Fibroblast of the conjunctiva (primary cell): ENCODE results near the gene DNASE1L3.

Source experiments
- DNase-seq: peaks from one replicate; pipeline ENCODE4 v3.0.0-alpha.2; 2010; ENCODE audit warnings: low read depth

Gene DNASE1L3

DNA sequence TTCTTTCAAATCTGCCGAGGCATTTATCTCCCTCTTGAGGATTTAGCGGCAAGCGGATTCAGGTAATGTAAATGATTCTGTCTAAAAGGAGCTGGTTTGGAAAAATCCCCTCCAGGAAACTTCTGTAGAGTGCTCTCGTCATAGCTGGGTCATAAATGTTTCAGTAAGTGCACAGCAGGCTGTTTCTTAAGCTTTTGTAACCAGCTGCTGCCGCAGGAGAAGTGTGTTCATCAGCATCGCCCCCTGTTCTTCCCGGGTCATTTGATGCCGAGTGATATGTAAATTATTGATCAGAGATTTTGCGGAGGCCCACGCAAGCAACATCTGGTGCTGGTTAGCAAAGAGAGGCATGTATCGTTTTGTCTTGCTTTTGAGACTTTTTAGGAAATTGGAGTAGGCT lies 53.1 kb downstream of the DNASE1L3 start:
- no peak for DNase-seq

DNA sequence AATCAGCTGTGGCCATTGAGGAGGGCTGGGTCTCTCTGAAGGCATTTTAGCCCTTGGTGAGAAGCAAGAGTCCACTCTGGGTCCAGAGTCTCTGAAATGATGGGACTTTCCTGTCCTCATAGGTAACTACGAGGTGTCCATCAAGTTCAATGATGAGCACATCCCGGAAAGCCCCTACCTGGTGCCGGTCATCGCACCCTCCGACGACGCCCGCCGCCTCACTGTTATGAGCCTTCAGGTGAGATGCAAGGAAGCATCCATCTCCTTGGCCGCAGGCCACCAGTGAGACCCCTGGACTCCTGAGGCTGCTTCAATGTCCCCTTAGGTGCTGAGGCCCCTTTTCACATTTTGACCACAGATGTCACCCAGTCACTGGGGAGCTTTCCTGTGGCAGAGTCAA lies 54.9 kb downstream of the DNASE1L3 start:
- DNase-seq, result no peak

DNA sequence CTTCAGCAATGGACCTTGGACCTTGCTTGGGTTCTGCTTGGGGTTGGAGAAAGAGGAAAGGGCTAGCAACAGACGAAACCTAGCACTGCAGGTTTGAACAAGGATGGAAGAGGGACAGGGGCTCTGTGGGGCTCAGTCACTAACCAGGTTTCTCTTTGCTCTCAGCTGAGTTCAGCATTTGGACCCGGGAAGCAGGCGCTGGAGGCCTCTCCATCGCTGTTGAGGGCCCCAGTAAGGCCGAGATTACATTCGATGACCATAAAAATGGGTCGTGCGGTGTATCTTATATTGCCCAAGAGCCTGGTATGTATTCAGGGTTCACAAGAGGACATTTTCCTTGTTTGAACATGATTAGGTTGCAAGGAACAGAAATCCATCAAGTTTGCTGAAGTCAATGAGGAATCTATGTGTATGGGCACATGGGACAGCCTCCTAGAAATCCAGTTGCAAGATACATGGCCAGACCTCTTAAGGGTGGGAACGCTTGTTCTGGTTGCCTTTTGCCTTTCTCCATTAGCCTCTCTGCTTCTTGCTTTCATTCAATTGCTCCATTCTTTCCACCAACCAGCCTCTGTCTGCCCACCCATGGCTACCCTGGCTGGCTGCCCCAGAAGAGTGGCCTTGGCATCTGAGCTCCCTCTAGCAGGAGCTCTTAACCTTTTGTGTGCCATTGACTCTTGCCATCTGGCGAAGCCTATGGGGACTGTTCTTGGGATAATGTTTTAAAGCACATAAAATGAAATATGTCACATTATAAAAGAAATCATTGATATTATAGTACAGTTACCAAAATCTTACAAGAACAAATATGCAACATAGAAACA lies 55.9 kb downstream of the DNASE1L3 start:
- DNase-seq, result no peak

GRCh38 chr3:58153371-58153770 lies 57.4 kb downstream of the DNASE1L3 start:
- no peak for DNase-seq

DNA sequence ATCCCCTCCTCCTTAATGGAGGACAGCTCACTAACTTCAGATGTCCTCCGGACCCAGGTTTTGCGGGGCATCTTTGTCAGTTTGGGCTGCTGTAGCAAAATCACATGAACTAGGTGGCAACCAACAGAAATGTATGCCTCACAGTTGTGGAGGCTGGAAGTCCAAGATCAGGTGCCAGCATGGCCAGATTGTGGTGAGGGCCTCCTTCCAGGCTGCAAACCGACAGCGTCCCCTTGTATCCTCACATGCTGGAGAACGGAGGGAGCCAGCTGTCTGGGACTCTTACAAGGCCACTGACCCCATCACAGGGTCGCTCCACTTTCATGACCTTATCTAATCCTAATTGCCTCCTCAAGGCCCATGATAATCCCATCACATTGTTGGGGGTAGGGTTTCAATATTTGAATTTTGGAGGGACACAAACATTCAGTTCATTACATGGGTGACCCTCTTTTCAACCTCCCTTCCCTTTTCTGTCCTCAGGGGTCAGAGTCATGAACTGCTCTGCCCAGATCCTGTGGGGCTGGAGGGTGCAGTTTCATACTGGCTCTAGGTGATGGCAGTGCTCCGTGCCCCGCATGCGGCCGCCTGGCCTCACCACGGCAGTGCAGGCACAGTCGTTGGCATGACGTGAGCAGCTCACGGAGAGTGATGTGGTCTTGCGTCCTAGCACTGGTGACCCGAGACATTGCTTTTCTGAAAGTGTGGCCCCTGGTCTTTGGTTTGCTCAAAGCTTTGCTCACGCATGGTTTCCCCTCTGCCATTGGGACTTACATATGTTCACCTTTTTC lies 58.4 kb downstream of the DNASE1L3 start:
- DNase-seq, result no peak

- no peak for DNase-seq
Observed at GRCh38 chr3:58151637-58152036, 59.1 kb downstream of the DNASE1L3 start.

DNA sequence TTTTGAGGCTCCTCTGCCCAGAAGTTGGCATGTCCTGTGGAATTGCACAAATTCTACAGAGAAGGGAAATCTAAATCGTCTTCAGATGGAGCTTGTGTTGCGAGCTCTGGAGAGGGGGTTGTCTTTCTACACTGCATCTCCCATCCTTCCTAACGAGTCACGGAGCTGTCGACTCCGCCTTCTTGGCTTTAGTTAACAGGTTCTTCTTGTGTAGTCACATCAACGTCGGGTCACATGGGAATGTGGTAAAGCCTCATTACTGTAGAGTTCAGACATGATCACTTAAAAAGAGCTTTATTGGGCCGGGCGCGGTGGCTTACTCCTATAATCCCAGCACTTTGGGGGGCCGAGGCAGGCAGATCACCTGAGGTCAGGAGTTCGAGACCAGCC lies 60.0 kb downstream of the DNASE1L3 start:
- DNase-seq, result no peak

- no peak for DNase-seq
Observed at GRCh38 chr3:58150130-58150809, 60.5 kb downstream of the DNASE1L3 start.

DNA sequence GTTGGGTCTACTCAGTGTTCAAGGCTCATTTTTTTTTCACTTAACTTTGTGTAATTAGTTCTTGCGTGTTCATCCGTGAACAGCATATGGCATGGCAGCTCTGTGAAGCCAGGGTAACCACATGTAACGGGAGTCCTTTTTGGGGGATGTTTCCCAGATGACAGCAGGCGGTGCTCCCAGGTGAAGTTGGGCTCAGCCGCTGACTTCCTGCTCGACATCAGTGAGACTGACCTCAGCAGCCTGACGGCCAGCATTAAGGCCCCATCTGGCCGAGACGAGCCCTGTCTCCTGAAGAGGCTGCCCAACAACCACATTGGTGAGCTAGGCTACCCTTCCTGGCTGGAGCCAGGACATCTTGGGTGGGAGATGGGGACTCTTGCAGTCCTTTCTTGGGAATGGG lies 62.7 kb downstream of the DNASE1L3 start:
- no peak for DNase-seq

DNA sequence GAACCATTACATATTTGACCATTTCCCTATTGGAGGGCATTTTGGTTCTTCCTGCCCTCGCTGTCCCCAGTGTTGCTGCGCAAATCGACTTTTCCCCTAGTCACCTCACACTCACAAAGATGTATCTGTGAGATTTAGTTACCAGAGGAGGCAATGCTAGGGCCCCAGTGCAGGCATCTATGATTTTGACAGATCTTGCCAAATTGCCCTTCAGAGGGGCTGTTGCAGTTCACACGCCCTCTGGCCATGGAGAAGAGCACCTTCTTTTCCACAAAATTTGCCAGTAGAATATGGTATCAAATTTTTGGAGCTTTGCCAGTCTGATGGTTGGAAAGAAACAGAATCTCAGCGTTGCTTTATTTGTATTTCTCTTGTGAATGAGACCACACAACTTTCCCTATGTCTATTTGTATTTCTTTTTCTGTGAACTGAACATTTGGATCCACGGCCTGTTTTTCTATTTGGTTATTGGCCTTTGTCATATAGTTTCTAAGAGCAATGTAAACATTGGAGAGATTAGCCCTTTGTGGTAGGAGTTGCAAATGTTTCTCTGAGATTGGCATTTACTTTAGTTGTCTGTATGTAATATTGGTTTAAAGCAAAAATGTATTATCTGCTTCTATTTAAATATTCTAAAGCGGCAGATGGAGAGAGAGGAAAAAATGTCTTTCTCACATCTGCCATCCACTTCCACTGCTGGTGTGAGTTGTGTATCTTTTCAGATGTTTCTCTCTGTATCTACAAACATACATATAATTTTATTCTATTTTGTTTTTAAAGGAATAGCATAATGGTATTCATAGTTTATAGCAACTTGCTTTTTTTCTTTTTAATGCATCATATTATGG lies 66.1 kb downstream of the DNASE1L3 start:
- no peak for DNase-seq

DNA sequence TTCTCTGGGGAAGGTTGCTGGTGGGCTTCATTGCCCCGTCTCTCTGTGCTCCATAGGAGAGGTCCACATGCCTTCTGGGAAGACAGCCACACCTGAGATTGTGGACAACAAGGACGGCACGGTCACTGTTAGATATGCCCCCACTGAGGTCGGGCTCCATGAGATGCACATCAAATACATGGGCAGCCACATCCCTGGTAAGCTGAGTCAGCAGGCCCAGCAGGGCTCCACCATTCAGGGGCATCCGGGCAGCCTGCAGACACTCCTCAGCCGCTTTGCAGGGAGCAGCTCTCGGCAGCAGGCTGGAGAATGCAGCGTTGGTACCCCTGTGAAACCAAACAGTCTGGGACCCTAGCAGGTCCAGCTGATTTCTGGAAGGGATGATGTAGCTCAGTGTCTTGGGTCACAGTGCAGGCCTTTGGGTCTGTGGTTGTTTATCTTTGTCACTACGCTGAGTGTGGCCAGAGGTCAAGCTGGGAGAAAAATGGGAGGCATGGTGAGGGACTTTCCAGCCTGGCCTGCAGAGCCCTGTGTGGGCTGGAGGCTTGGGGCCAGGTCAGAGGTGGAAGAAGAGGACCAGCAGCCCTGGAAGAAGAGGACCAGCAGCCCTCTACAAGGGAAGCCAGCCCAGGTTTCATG lies 67.2 kb downstream of the DNASE1L3 start:
- no peak for DNase-seq
